DOHH2 (cell line): Measurements from ENCODE around the gene TAS1R2.

Source experiments
- H3F3A ChIP-seq: fragments of 200-600 bp; sonication (generic), shearing (Covaris generic); 2 replicates; pipeline ENCODE4 v1.6.0; 2016; ENCODE audit warnings: antibody characterized with exemption, mild to moderate bottlenecking; ENCODE audit not compliant: control insufficient read depth, insufficient read depth
- H3K27ac ChIP-seq: fragments of 200-600 bp; sonication (generic); 2 replicates; pipeline ENCODE4 v1.5.1; 2014; ENCODE audit warnings: low read depth, mild to moderate bottlenecking, low read length, moderate library complexity
- H3K27me3 ChIP-seq: fragments of 200-600 bp; sonication (generic); 2 replicates; pipeline ENCODE4 v1.6.1; 2014; ENCODE audit warnings: mild to moderate bottlenecking, low read length, mixed read lengths; ENCODE audit not compliant: control insufficient read depth
- H3K36me3 ChIP-seq: fragments of 200-600 bp; sonication (generic); 2 replicates; pipeline ENCODE4 v1.6.1; 2014; ENCODE audit warnings: mild to moderate bottlenecking, low read length, moderate library complexity, mixed read lengths; ENCODE audit not compliant: control insufficient read depth
- H3K4me1 ChIP-seq: fragments of 200-600 bp; sonication (generic); 2 replicates; pipeline ENCODE4 v1.6.1; 2014; ENCODE audit warnings: mild to moderate bottlenecking, low read length, mixed read lengths; ENCODE audit not compliant: control insufficient read depth
- H3K4me2 ChIP-seq: fragments of 200-600 bp; sonication (generic); 2 replicates; pipeline ENCODE4 v1.6.0; 2014; ENCODE audit warnings: mild to moderate bottlenecking, low read length, moderate library complexity
- H3K4me3 ChIP-seq: fragments of 200-600 bp; sonication (generic); 2 replicates; pipeline ENCODE4 v1.5.1; 2014; ENCODE audit warnings: mild to moderate bottlenecking, low read length, mixed read lengths
- H3K79me2 ChIP-seq: fragments of 200-600 bp; sonication (generic); 2 replicates; pipeline ENCODE4 v1.6.1; 2014; ENCODE audit warnings: mild to moderate bottlenecking, low read length, mixed read lengths; ENCODE audit not compliant: control insufficient read depth
- H3K9me2 ChIP-seq: fragments of 200-600 bp; sonication (generic); replicated peaks from 2 replicates; pipeline ENCODE4 v1.6.1; 2014; ENCODE audit warnings: mild to moderate bottlenecking, low read length, mixed read lengths; ENCODE audit not compliant: control insufficient read depth
- H3K9me3 ChIP-seq: fragments of 200-600 bp; sonication (generic); 2 replicates; pipeline ENCODE4 v1.6.1; 2014; ENCODE audit warnings: antibody characterized with exemption, low read length, mixed read lengths; ENCODE audit not compliant: control insufficient read depth, insufficient read depth
- H4K20me1 ChIP-seq: fragments of 200-600 bp; sonication (generic); 2 replicates; pipeline ENCODE4 v1.6.0; 2014; ENCODE audit warnings: low read depth, mild to moderate bottlenecking, antibody characterized with exemption, low read length, moderate library complexity; ENCODE audit not compliant: control insufficient read depth, insufficient read depth
- CTCF ChIP-seq: fragments of 200-600 bp; sonication (generic); IDR thresholded peaks from one replicate; pipeline ENCODE4 v1.5.1; 2014; ENCODE audit warnings: antibody characterized with exemption, mild to moderate bottlenecking, low read depth, low read length; ENCODE audit not compliant: poor library complexity, severe bottlenecking
- EZH2phosphoT487 ChIP-seq: fragments of 200-600 bp; sonication (generic); IDR thresholded peaks from 2 replicates; pipeline ENCODE4 v1.6.1; 2017; ENCODE audit warnings: borderline replicate concordance, mild to moderate bottlenecking, antibody characterized with exemption, low read length, moderate library complexity, mixed read lengths

TAS1R2 gene

GRCh38 chr1:18814425-18814824 lies 45.0 kb downstream of the TAS1R2 start:
- Histone ChIP-seq H3F3A (no peaks in the 10 kb centered on the region), H3K9me3 (no peaks in the 10 kb centered on the region), H3K4me1 (no peaks in the 10 kb centered on the region), H3K79me2 (no peaks in the 10 kb centered on the region), H3K4me2 (no peak overlapping the region), H4K20me1 (no peaks in the 10 kb centered on the region), H3K36me3 (no peaks in the 10 kb centered on the region), H3K27me3 (no peaks in the 10 kb centered on the region), H3K27ac (no peak overlapping the region), H3K9me2 (no peaks in the 10 kb centered on the region), H3K4me3 (no peak overlapping the region)
- TF ChIP-seq CTCF (no peak), EZH2phosphoT487 (no peak)

GRCh38 chr1:18812453-18812939 lies 47.0 kb downstream of the TAS1R2 start:
- H3F3A ChIP-seq: no peaks in the 10 kb centered on the region
- no peaks in the 10 kb centered on the region for H3K36me3 ChIP-seq
- no peaks in the 10 kb centered on the region for H3K9me3 ChIP-seq
- H3K79me2 ChIP-seq: no peaks in the 10 kb centered on the region
- H3K4me1 ChIP-seq: no peaks in the 10 kb centered on the region
- H3K27me3 ChIP-seq: 0 out of 2 replicates have a peak, but pooled peaks cover 3% of the 10 kb centered on the region
- H3K4me3 ChIP-seq: no peak overlapping the region
- no peak for TF ChIP-seq CTCF
- TF ChIP-seq EZH2phosphoT487: no peak
- H3K27ac ChIP-seq: no peak overlapping the region
- no peaks in the 10 kb centered on the region for H3K9me2 ChIP-seq
- H4K20me1 ChIP-seq: no peaks in the 10 kb centered on the region
- H3K4me2 ChIP-seq: no peak overlapping the region

- H3K36me3 ChIP-seq: no peaks in the 10 kb centered on the region
- no peak overlapping the region for H3K27ac ChIP-seq
- H3K79me2 ChIP-seq: no peaks in the 10 kb centered on the region
- H3K9me2 ChIP-seq: no peaks in the 10 kb centered on the region
- H3K4me3 ChIP-seq: no peak overlapping the region
- H3F3A ChIP-seq: no peaks in the 10 kb centered on the region
- no peak for TF ChIP-seq EZH2phosphoT487
- TF ChIP-seq CTCF: no peak
- no peak overlapping the region for H3K4me2 ChIP-seq
- H4K20me1 ChIP-seq: no peaks in the 10 kb centered on the region
- 0 out of 2 replicates have a peak, but pooled peaks cover 3% of the 10 kb centered on the region for H3K27me3 ChIP-seq
- no peaks in the 10 kb centered on the region for H3K4me1 ChIP-seq
- no peaks in the 10 kb centered on the region for H3K9me3 ChIP-seq
Measured at GRCh38 chr1:18811733-18812452, 47.6 kb downstream of the TAS1R2 start.
